WTC11 (cell line): Measurements from ENCODE around the gene CCDC183. TPM values are rescaled to one million over a fixed set of nuclear protein-coding genes. Genes with fewer than 3 reads are reported as not detected.
A peak's percentile ranks its signal among the peaks of the same experiment; 100 is the strongest.

Source experiments
- ATAC-seq: fragments of 200-7000 bp; cut with Tn5 transposase; 2 replicates; pipeline ENCODE4 v1.10.0; 2021; ENCODE audit warnings: mild to moderate bottlenecking, moderate library complexity
- CTCF ChIA-PET: fragments of 300-600 bp; sonication (Branson Sonifier 250); formaldehyde crosslinking; loops from one replicate; lab custom pipeline; 2021; ENCODE audit warnings: antibody characterized with exemption; lab: Charles Lee
- POLR2A ChIA-PET: fragments of 350-600 bp; sonication (Branson Sonifier 250); formaldehyde crosslinking; loops from one replicate; lab custom pipeline; 2021; ENCODE audit warnings: antibody characterized with exemption; lab: Charles Lee
- DNase-seq: peaks from one replicate; pipeline ENCODE4 v3.0.0; 2021; ENCODE audit warnings: low spot score
- H3K27ac Mint-ChIP-seq: 2 replicates; pipeline ENCODE4 v1.8.0; 2021; ENCODE audit warnings: mixed read lengths
- H3K27me3 Mint-ChIP-seq: 2 replicates; pipeline ENCODE4 v1.8.0; 2021; ENCODE audit warnings: low read depth, mild to moderate bottlenecking, moderate library complexity, mixed read lengths
- H3K36me3 Mint-ChIP-seq: 2 replicates; pipeline ENCODE4 v1.8.0; 2021; ENCODE audit warnings: mixed read lengths
- H3K4me1 Mint-ChIP-seq: 2 replicates; pipeline ENCODE4 v1.8.0; 2022; ENCODE audit warnings: mixed read lengths
- H3K4me3 Mint-ChIP-seq: 2 replicates; pipeline ENCODE4 v1.8.0; 2021; ENCODE audit warnings: mild to moderate bottlenecking, moderate library complexity, mixed read lengths
- H3K9me3 Mint-ChIP-seq: 2 replicates; pipeline ENCODE4 v1.8.0; 2021; ENCODE audit warnings: mixed read lengths
- CBFB ChIP-seq: sonication (generic); formaldehyde crosslinking; IDR thresholded peaks from 2 replicates; pipeline ENCODE4 v1.8.1; 2022; ENCODE audit warnings: mild to moderate bottlenecking, low read depth, missing genetic modification reagents
- E2F5 ChIP-seq: sonication (generic); formaldehyde crosslinking; IDR thresholded peaks from 2 replicates; pipeline ENCODE4 v1.8.1; 2022; ENCODE audit warnings: mild to moderate bottlenecking, moderate library complexity, missing genetic modification reagents
- ELF4 ChIP-seq: sonication (generic); formaldehyde crosslinking; IDR thresholded peaks from 2 replicates; pipeline ENCODE4 v1.8.1; 2022; ENCODE audit warnings: low read depth, mild to moderate bottlenecking, moderate library complexity, missing genetic modification reagents
- ESRRA ChIP-seq: sonication (generic); formaldehyde crosslinking; IDR thresholded peaks from 2 replicates; pipeline ENCODE4 v1.8.1; 2022; ENCODE audit warnings: mild to moderate bottlenecking, missing genetic modification reagents, borderline replicate concordance
- ETV6 ChIP-seq: sonication (generic); formaldehyde crosslinking; IDR thresholded peaks from 2 replicates; pipeline ENCODE4 v1.8.1; 2022; ENCODE audit warnings: mild to moderate bottlenecking, missing genetic modification reagents
- HMGA2 ChIP-seq: fragments of 250-450 bp; sonication (Bioruptor Pico); IDR thresholded peaks from 2 replicates; pipeline ENCODE4 v1.4.0; 2021; ENCODE audit warnings: mild to moderate bottlenecking, moderate library complexity
- IRF2 ChIP-seq: sonication (generic); formaldehyde crosslinking; IDR thresholded peaks from 2 replicates; pipeline ENCODE4 v1.8.0; 2022; ENCODE audit warnings: low read depth, missing genetic modification reagents, borderline replicate concordance
- NR2C2 ChIP-seq: sonication (generic); formaldehyde crosslinking; IDR thresholded peaks from 2 replicates; pipeline ENCODE4 v1.8.0; 2022; ENCODE audit warnings: mild to moderate bottlenecking, missing genetic modification reagents
- PRDM15 ChIP-seq: sonication (generic); formaldehyde crosslinking; IDR thresholded peaks from 2 replicates; pipeline ENCODE4 v1.8.0; 2022; ENCODE audit warnings: missing genetic modification reagents
- PRRX2 ChIP-seq: fragments of 250-450 bp; sonication (Bioruptor Pico); IDR thresholded peaks from 2 replicates; pipeline ENCODE4 v1.8.0; 2021; ENCODE audit warnings: mild to moderate bottlenecking
- USF2 ChIP-seq: sonication (generic); formaldehyde crosslinking; IDR thresholded peaks from 2 replicates; pipeline ENCODE4 v1.8.1; 2023; ENCODE audit warnings: mild to moderate bottlenecking, missing genetic modification reagents, moderate library complexity
- ZMAT4 ChIP-seq: fragments of 250-450 bp; sonication (Bioruptor Pico); IDR thresholded peaks from 2 replicates; pipeline ENCODE4 v1.9.0; 2021; ENCODE audit warnings: mild to moderate bottlenecking
- ZNF138 ChIP-seq: sonication (generic); formaldehyde crosslinking; conservative IDR thresholded peaks from 2 replicates; pipeline ENCODE4 v1.8.1; 2022; ENCODE audit warnings: mild to moderate bottlenecking, moderate library complexity, missing genetic modification reagents
- ZNF232 ChIP-seq: sonication (generic); formaldehyde crosslinking; IDR thresholded peaks from 2 replicates; pipeline ENCODE4 v1.8.0; 2022; ENCODE audit warnings: mild to moderate bottlenecking, missing genetic modification reagents
- ZNF416 ChIP-seq: fragments of 250-450 bp; sonication (Bioruptor Pico); IDR thresholded peaks from 2 replicates; pipeline ENCODE4 v1.9.0; 2021; ENCODE audit warnings: mild to moderate bottlenecking, inconsistent platforms
- total RNA-seq: library from RNA; stranded (reverse); gene quantifications from 3 replicates; pipeline ENCODE4 v1.2.3, GENCODE V29; 2021
- TF ChIP-seq, protein P1 (sequence below): sonication (generic); formaldehyde crosslinking; conservative IDR thresholded peaks from 2 replicates; pipeline ENCODE4 v1.8.1; 2023; ENCODE audit warnings: mild to moderate bottlenecking, low read depth, missing genetic modification reagents, moderate library complexity
- TF ChIP-seq, protein P2 (sequence below): sonication (generic); formaldehyde crosslinking; IDR thresholded peaks from 2 replicates; pipeline ENCODE4 v1.8.1; 2023; ENCODE audit warnings: mild to moderate bottlenecking, missing genetic modification reagents
- TF ChIP-seq, protein P3 (sequence below): sonication (generic); formaldehyde crosslinking; IDR thresholded peaks from 2 replicates; pipeline ENCODE4 v1.8.0; 2023; ENCODE audit warnings: mild to moderate bottlenecking, missing genetic modification reagents
- TF ChIP-seq, protein P4 (sequence below): fragments of 200-600 bp; IDR thresholded peaks from 2 replicates; pipeline ENCODE4 v1.8.0; 2022; ENCODE audit warnings: antibody characterized with exemption

The CCDC183 gene
- total RNA-seq, 1 experiment from 2014 or later = 2.1 TPM

GRCh38 chr9:136777359-136777758 is 18.8 kb upstream of the CCDC183 start (continued):
- TF ChIP-seq NR2C2 = no peak
- no peak for TF ChIP-seq CBFB (CRISPR knock-in tag)
- TF ChIP-seq, protein P1, sequence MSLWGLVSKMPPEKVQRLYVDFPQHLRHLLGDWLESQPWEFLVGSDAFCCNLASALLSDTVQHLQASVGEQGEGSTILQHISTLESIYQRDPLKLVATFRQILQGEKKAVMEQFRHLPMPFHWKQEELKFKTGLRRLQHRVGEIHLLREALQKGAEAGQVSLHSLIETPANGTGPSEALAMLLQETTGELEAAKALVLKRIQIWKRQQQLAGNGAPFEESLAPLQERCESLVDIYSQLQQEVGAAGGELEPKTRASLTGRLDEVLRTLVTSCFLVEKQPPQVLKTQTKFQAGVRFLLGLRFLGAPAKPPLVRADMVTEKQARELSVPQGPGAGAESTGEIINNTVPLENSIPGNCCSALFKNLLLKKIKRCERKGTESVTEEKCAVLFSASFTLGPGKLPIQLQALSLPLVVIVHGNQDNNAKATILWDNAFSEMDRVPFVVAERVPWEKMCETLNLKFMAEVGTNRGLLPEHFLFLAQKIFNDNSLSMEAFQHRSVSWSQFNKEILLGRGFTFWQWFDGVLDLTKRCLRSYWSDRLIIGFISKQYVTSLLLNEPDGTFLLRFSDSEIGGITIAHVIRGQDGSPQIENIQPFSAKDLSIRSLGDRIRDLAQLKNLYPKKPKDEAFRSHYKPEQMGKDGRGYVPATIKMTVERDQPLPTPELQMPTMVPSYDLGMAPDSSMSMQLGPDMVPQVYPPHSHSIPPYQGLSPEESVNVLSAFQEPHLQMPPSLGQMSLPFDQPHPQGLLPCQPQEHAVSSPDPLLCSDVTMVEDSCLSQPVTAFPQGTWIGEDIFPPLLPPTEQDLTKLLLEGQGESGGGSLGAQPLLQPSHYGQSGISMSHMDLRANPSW = no peak
- TF ChIP-seq, all 79 proteins: peak for 0

DNA sequence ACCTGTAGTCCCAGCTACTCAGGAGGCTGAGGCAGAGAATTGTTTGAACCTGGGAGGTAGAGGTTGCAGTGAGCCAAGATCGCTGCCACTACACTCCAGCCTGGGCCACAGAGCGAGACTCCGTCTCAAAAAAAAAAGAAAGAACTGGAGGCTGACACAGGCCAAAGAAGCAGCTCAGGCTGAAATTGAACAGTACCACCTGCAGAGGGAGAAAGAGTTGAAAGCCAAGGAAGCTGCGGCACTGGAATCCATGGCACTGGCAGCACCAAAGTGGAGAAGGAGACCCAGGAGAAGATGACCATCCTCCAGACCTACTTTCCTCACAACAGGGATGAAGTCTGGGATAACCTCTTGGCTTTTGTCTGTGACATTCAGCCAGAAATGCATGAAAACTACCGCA is 16.3 kb upstream of the CCDC183 start:
- CTCF ChIA-PET = interaction anchor here (0.6 to 3.2 kb wide), 5 partner anchors 10 to 255 kb away, joined by 3 to 22 read pairs (median 5); partner anchors contain the start of gene LCN8
- TF ChIP-seq IRF2 (CRISPR knock-in tag) = no peak
- peak; percentile 50; the same call in 1 of the 2 replicates for TF ChIP-seq PRDM15
- TF ChIP-seq, all 79 proteins: peak for 1
- H3K36me3 Mint-ChIP-seq = no peaks in the 10 kb centered on the region
- ATAC-seq = no peak
- H3K27me3 Mint-ChIP-seq = peaks cover 53% of the 10 kb centered on the region
- DNase-seq = no peak
- peaks cover 16% of the 10 kb centered on the region for H3K9me3 Mint-ChIP-seq
- H3K4me1 Mint-ChIP-seq = no peaks in the 10 kb centered on the region
- POLR2A ChIA-PET = interaction anchor here (0.6 kb wide), 1 partner anchor 1108 kb away, joined by 3 read pairs; no protein-coding TSS in a partner anchor
- no peak overlapping the region for H3K27ac Mint-ChIP-seq
- no peak overlapping the region for H3K4me3 Mint-ChIP-seq

DNA sequence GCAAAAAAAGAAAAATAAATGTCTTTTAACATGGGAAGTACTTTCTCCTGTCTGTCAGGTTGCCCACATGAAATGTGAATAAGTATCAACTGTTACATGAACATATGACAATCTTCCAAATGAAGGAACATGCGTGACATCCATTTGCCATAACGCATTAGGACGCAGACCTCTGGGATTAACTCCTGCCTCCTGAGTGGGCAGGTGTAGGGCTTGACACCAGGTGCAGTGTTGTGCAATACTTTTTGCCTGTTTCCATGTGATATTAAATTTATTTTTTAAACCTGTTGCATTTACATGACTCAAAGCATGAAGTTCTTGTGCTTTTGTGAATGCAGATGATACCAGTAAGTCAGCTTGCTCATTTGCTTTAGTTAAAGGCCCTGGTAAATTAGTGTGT is 13.7 kb upstream of the CCDC183 start:
- ChIA-PET POLR2A (no interaction called here), CTCF (interaction anchor here (0.6 kb wide), 1 partner anchor 13 kb away, joined by 3 read pairs; no protein-coding TSS in a partner anchor)
- Mint-ChIP-seq H3K4me3 (no peak overlapping the region), H3K27me3 (peaks cover 46% of the 10 kb centered on the region), H3K9me3 (peaks cover 16% of the 10 kb centered on the region), H3K27ac (no peak overlapping the region), H3K4me1 (no peaks in the 10 kb centered on the region), H3K36me3 (no peaks in the 10 kb centered on the region)
- no peak for DNase-seq
- ATAC-seq = no peak
- TF ChIP-seq, protein P2, sequence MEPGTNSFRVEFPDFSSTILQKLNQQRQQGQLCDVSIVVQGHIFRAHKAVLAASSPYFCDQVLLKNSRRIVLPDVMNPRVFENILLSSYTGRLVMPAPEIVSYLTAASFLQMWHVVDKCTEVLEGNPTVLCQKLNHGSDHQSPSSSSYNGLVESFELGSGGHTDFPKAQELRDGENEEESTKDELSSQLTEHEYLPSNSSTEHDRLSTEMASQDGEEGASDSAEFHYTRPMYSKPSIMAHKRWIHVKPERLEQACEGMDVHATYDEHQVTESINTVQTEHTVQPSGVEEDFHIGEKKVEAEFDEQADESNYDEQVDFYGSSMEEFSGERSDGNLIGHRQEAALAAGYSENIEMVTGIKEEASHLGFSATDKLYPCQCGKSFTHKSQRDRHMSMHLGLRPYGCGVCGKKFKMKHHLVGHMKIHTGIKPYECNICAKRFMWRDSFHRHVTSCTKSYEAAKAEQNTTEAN (CRISPR knock-in tag) = no peak
- TF ChIP-seq, protein P3, sequence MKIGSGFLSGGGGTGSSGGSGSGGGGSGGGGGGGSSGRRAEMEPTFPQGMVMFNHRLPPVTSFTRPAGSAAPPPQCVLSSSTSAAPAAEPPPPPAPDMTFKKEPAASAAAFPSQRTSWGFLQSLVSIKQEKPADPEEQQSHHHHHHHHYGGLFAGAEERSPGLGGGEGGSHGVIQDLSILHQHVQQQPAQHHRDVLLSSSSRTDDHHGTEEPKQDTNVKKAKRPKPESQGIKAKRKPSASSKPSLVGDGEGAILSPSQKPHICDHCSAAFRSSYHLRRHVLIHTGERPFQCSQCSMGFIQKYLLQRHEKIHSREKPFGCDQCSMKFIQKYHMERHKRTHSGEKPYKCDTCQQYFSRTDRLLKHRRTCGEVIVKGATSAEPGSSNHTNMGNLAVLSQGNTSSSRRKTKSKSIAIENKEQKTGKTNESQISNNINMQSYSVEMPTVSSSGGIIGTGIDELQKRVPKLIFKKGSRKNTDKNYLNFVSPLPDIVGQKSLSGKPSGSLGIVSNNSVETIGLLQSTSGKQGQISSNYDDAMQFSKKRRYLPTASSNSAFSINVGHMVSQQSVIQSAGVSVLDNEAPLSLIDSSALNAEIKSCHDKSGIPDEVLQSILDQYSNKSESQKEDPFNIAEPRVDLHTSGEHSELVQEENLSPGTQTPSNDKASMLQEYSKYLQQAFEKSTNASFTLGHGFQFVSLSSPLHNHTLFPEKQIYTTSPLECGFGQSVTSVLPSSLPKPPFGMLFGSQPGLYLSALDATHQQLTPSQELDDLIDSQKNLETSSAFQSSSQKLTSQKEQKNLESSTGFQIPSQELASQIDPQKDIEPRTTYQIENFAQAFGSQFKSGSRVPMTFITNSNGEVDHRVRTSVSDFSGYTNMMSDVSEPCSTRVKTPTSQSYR (CRISPR knock-in tag) = no peak
- TF ChIP-seq ZNF138 (CRISPR knock-in tag) (no peak), ESRRA (CRISPR knock-in tag) (no peak), ZNF416 (CRISPR knock-in tag) (no peak), ZMAT4 (CRISPR knock-in tag) (no peak), E2F5 (CRISPR knock-in tag) (no peak), ETV6 (no peak), ZNF232 (CRISPR knock-in tag) (no peak), ELF4 (CRISPR knock-in tag) (no peak), USF2 (no peak), PRRX2 (no peak), HMGA2 (CRISPR knock-in tag) (no peak)
- TF ChIP-seq, protein P4, sequence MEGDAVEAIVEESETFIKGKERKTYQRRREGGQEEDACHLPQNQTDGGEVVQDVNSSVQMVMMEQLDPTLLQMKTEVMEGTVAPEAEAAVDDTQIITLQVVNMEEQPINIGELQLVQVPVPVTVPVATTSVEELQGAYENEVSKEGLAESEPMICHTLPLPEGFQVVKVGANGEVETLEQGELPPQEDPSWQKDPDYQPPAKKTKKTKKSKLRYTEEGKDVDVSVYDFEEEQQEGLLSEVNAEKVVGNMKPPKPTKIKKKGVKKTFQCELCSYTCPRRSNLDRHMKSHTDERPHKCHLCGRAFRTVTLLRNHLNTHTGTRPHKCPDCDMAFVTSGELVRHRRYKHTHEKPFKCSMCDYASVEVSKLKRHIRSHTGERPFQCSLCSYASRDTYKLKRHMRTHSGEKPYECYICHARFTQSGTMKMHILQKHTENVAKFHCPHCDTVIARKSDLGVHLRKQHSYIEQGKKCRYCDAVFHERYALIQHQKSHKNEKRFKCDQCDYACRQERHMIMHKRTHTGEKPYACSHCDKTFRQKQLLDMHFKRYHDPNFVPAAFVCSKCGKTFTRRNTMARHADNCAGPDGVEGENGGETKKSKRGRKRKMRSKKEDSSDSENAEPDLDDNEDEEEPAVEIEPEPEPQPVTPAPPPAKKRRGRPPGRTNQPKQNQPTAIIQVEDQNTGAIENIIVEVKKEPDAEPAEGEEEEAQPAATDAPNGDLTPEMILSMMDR = no peak
